LNCaP clone FGC (cell line): Measurements from ENCODE around the gene CAP1.

ENCODE experiments used
- DNase-seq: peaks from one replicate; pipeline ENCODE4 v3.0.0-alpha.2; 2011; ENCODE audit warnings: low read depth
- H3K4me3 ChIP-seq: 2 replicates; pipeline ENCODE4 v1.5.1; 2011; ENCODE audit warnings: mild to moderate bottlenecking, low read depth, low read length, control low read depth
- CTCF ChIP-seq: IDR thresholded peaks from 2 replicates; pipeline ENCODE4 v1.5.1; 2012; ENCODE audit warnings: mild to moderate bottlenecking; ENCODE audit not compliant: control insufficient read depth, insufficient read depth; ENCODE audit errors: extremely low read depth

CAP1 gene

GRCh38 chr1:40107290-40107959 is 66.9 kb downstream of the CAP1 start:
- H3K4me3 ChIP-seq: no peak overlapping the region
- no peak for TF ChIP-seq CTCF
- peak; percentile 74 for DNase-seq

- TF ChIP-seq CTCF: no peak
- H3K4me3 ChIP-seq: no peak overlapping the region
- no peak for DNase-seq
These were observed 69.9 kb downstream of the CAP1 start for GRCh38 chr1:40110389-40110788.

GRCh38 chr1:40114400-40114799 is 73.9 kb downstream of the CAP1 start:
- DNase-seq: no peak
- no peak overlapping the region for H3K4me3 ChIP-seq
- TF ChIP-seq CTCF: no peak

GRCh38 chr1:40120128-40120527 is 79.6 kb downstream of the CAP1 start:
- TF ChIP-seq CTCF: no peak
- no peak for DNase-seq
- no peak overlapping the region for H3K4me3 ChIP-seq
